ENCODE measurements around the gene TTC34.
"Not testable (repeated sequence)": the region's sequence is repeated elsewhere in the genome, so short reads cannot be mapped to it uniquely, and the experiment has no call there.

TTC34 gene

GRCh38 chr1:2655598-2656434, 145.7 kb downstream of the TTC34 start:
- DNase-seq, result not testable (repeated sequence)

DNA sequence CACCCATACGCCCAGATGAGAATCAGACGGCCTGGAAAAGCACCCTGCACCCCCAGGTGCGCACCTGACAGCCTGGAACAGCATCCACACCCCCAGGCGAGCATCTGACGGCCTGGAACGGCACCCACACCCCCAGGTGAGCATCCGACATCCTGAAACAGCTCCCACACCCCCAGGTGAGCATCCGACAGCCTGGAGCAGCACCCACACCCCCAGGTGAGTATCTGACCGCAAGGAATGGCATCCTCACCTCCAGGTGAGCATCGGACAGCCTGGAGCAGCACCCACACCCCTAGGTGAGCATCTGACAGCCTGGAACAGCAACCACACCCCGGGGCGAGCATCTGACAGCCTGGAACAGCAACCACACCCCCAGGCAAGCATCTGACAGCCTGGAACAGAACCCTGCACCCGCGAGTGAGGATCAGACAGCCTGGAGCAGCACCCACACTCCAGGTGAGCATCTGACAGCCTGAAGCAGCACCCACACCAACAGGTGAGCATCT, 147.0 kb downstream of the TTC34 start:
- not testable (repeated sequence) for DNase-seq

- not testable (repeated sequence) for DNase-seq
Measured at GRCh38 chr1:2653741-2654442, 147.6 kb downstream of the TTC34 start.

DNA sequence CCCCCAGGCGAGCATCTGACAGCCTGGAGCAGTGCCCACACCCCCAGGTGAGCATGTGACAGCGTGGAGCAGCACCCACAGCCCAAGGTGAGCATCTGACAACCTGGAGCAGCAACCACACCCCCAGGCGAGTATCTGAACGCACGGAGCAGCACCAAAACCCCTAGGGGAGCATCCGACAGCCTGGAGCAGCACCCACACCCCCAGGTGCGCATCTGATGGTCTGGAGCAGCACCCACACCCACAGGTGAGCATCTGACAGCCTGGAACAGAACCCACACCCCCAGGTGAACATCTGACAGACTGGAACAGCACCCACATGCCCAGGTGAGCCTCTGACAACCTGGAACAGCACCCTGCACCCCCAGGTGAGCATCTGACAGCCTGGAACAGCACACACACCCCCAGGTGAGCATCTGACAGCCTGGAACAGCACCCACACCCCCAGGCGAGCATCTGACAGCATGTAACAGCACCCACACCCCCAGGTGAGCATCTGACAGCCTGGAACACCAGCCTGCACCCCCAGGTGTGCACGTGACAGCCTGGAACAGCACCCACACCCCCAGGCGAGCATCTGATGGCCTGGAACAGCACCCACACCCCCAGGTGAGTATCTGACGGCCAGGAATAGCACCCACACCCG, 148.4 kb downstream of the TTC34 start:
- not testable (repeated sequence) for DNase-seq

DNA sequence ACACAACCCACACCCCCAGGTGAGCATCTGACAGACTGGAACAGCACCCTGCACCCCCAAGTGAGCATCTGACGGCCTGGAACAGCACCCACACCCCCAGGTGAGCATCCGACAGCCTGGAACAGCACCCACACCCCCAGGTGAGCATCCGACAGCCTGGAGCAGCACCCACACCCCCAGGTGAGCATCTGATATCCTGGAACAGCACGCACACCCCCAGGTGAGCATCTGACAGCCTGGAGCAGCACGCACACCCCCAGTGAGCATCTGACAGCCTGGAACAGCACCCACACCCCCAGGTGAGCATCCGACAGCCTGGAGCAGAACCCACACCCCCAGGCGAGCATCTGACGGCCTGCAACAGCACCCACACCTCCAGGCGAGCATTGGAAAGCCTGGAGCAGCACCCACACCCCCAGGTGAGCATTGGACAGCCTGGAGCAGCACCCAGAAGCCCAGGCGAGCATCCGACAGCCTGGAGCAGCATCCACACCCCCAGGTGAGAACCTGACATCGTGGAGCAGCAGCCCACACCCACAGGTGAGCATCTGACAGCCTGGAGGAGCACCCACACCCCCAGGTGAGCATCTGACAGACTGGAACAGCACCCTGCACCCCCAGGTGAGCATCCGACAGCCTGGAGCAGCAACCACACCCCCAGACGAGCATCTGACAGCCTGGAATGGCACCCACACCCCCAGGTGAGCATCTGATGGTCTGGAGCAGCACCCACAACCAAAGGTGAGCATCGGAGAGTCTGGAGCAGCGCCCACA, 149.2 kb downstream of the TTC34 start:
- not testable (repeated sequence) for DNase-seq

DNA sequence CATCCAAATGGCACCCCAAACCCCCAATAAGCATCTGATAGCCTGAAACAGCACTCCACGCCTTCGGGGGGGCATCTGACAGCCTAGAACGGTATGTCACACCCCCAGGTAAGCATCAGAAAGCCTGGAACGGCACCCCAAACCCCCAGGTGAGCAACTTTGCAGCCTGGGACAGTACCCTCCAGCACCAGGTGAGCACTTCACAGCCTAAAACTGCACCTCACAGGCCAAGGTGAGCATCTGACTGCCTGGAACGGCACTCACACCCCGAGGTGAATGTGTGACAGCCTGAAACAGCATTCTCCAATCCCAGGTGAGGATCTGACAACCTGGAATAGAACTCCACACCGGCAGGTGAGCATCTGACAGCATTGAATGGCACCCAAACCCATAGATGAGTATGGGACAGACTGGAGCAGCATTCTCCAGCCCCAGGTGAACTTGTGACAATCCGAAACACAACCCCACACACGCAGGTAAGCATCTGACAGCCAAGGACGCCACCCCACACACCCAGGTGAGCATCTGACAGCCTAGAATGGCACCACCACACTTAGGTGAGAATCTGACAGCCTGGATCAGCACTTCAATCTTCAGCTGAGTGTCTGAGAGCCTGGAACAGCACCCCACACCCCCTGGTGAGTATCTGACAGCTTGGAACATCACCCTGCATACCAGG, 150.4 kb downstream of the TTC34 start:
- no peak for DNase-seq

DNA sequence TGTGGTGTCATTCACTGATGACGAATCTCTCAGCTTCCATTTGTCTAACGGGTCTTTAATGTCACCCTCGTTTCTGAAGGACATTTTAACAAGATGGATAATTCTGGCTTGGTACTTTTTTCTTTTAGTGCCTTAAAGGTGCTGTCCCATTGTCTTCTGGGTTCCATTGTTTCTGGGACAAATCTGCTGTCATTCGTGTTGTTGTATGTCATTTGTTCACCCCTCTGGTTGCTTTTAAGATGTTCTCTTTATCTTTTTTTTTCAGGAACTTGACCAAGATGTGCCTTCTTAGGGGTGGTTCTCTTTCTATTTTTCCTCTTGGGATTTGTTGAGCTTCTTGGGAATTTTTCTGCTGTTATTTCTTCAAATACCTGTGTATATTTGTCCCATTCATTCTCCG, 154.7 kb downstream of the TTC34 start:
- no peak for DNase-seq

DNA sequence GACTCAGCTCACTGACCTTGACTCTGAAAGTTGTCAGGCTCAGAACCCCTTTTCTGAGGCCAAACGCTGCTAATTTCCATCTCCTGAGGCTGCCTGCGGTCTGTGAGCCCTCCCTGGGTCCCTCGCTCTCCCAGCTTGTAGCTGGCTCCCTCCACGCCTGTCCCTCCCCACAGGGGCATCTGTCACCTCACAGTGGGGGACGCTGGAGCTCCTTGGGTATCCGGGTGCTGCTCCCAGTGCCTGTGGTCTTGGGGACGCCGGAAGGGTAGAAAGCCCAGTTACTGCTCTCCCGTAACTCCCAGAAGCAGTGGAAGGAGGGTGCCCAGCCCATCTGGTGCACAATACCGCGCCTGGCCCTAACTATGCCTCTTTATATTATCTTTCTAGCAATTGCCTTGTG, 155.7 kb downstream of the TTC34 start:
- DNase-seq, result no peak

GRCh38 chr1:2645143-2645542, 156.3 kb downstream of the TTC34 start:
- DNase-seq, result no peak

DNA sequence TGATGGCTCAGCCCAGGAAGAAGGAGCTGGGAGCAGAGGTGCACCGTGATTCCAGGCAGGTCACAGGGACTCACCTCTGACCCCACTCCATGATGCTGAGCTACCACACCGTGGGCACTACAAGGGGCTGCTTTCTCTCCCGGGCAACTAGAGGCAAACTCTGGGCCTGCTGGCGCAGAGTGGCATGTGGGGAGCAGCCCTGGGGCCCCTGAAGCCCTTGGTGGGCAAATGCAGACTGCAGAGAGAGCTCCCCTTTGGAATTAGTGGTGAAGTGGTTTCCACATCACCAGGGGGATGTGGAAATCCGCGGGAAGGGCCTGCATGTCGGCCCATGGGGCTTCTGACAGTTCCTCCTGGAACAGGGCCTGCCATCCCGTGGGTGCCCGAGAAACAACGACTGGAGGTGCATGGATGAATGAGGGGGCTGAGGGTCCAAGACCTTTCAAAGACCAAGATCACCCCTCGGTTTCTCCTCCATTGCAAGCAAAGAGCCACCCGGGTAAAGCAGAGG, 156.8 kb downstream of the TTC34 start:
- no peak for DNase-seq

DNA sequence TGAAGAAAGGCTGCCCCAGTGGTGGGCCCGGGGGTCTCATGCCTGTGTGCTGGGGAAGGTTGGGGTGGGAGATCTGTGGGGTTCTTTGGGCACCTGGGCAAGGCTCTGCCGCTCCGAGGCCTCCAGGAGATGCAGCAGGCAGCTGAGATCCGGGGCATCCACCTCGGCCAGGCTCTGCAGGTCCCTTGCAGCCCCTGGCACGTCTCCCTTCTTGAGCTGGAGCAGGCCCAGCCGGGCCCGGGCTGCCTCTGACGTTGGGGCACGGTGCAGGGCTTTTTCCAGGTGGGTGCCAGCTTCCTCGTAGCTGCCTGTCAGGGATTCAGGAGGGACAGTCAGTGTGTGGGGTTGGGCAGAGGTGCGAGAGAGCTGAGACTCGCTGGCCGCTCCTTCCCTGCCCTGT, 157.3 kb downstream of the TTC34 start:
- DNase-seq, result no peak

GRCh38 chr1:2643414-2644077, 157.9 kb downstream of the TTC34 start:
- no peak for DNase-seq

- DNase-seq, result peak; percentile 85
Measured at GRCh38 chr1:2642560-2643413, 158.7 kb downstream of the TTC34 start.

DNA sequence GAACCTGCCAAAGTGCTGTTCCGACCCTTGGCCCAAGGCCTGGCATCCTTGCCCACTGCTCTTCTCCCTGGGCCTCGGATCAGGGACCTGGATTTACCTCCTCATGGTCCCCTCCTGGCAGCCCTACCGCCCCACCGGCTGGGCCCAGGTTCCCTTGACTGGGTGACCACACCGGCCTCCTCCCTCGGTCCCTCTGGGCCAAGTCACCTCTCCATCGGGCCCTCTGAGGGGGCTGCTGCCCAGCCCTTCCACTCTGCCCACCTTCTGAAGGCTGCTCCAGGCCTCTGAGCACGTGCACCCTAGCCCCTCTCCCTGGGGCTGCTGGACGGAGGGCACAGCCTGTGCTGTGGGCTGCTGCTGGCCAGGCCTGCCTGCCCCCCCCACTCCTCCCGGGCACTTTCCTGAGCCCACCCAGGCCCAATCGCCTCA, 159.3 kb downstream of the TTC34 start:
- DNase-seq, result no peak

- DNase-seq, result no peak
Measured at GRCh38 chr1:2641381-2642130, 159.9 kb downstream of the TTC34 start.

DNA sequence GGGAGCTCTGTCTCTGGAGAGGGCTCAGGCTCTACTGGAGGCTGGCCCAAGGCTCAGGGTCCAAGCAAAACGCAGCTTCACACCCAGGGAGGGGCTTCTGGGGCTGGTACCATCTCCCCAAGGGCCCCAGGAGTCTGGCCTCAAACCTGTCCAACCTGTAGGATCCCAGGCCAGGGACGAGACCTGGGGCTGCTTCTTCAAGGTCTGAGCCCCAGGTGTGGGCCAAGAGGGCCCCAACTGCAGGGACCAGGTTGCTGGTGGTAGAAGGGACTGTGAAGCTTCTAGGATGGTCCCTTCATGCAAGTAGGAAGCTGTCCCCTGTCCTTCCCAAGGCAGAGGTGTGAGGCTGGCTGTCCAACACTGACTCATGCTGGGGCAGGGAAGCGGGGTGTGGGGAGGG, 160.9 kb downstream of the TTC34 start:
- no peak for DNase-seq

GRCh38 chr1:2639607-2640521, 161.6 kb downstream of the TTC34 start:
- DNase-seq, result no peak

- no peak for DNase-seq
Measured at GRCh38 chr1:2639203-2639602, 162.3 kb downstream of the TTC34 start.
